GM20000 (cell line): Measurements from ENCODE around the gene ZNF750.

Experiments used
- DNase-seq: peaks from one replicate; pipeline ENCODE4 v3.0.0; 2012; ENCODE audit warnings: low spot score
- CTCF ChIP-seq: IDR thresholded peaks from 2 replicates; pipeline ENCODE4 v1.5.1; 2012; ENCODE audit warnings: mild to moderate bottlenecking, control low read depth; ENCODE audit errors: extremely low read depth, missing control alignments

The ZNF750 gene

GRCh38 chr17:82808006-82808405, 31.8 kb downstream of the ZNF750 start:
- TF ChIP-seq CTCF = no peak
- DNase-seq = no peak

- no peak for DNase-seq
- TF ChIP-seq CTCF = no peak
Measured at GRCh38 chr17:82807562-82807961, 32.3 kb downstream of the ZNF750 start.

- DNase-seq = no peak
- no peak for TF ChIP-seq CTCF
Measured at GRCh38 chr17:82807101-82807500, 32.7 kb downstream of the ZNF750 start.

GRCh38 chr17:82806645-82807044, 33.2 kb downstream of the ZNF750 start:
- no peak for TF ChIP-seq CTCF

GRCh38 chr17:82805823-82806222, 34.0 kb downstream of the ZNF750 start:
- TF ChIP-seq CTCF = no peak

More at GRCh38 chr17:82806645-82807044, 33.2 kb downstream of the ZNF750 start:
- no peak for DNase-seq

GRCh38 chr17:82805254-82805653, 34.6 kb downstream of the ZNF750 start:
- TF ChIP-seq CTCF = no peak
- no peak for DNase-seq

More at GRCh38 chr17:82805823-82806222, 34.0 kb downstream of the ZNF750 start:
- no peak for DNase-seq

- DNase-seq = no peak
- TF ChIP-seq CTCF = no peak
Measured at GRCh38 chr17:82804442-82805191, 35.2 kb downstream of the ZNF750 start.
